ENCODE data around the gene ANKRD40. TPM values are rescaled to one million over a fixed set of nuclear protein-coding genes. Genes with fewer than 3 reads are reported as not detected.
A peak's percentile ranks its signal among the peaks of the same experiment; 100 is the strongest.
"Not testable (repeated sequence)": the region's sequence is repeated elsewhere in the genome, so short reads cannot be mapped to it uniquely, and the experiment has no call there.

The ANKRD40 gene
- total RNA-seq, 2 donors from 2014 or later, result 21.3 to 27.0 TPM

GRCh38 chr17:50728881-50729765 is 21.4 kb upstream of the ANKRD40 start:
- intact Hi-C loops (cut with DNase I), result no loop called here
- H3K36me3 ChIP-seq (replicated peaks in 1 of 2; ENCODE audit: insufficient read depth in 1 of 2, low read depth in 2 of 2), result no peaks in the 10 kb centered on the region
- 54 to 61% methylated on average over 5 of the region's 5 CpGs for whole genome bisulfite sequencing, 2 donors
- TF ChIP-seq POLR2A (IDR thresholded peaks at IDR 0.05), result no peak
- H3K27ac ChIP-seq, result no peak overlapping the region
- no peak overlapping the region for H3K4me3 ChIP-seq
- ATAC-seq (no peak), DNase-seq (no peak)
- no peaks in the 10 kb centered on the region for H3K27me3 ChIP-seq
- H3K9me3 ChIP-seq, result no peaks in the 10 kb centered on the region
- peaks cover 79% of the 10 kb centered on the region for H3K4me1 ChIP-seq

GRCh38 chr17:50728112-50728429 is 20.4 kb upstream of the ANKRD40 start:
- Histone ChIP-seq H3K27me3 (no peaks in the 10 kb centered on the region), H3K9me3 (no peaks in the 10 kb centered on the region), H3K27ac (no peak overlapping the region), H3K4me3 (no peak overlapping the region), H3K4me1 (peaks cover 90% of the 10 kb centered on the region), H3K36me3 (replicated peaks in 1 of 2; ENCODE audit: insufficient read depth in 1 of 2, low read depth in 2 of 2) (no peaks in the 10 kb centered on the region)
- TF ChIP-seq CTCF (IDR thresholded peaks at IDR 0.05) (no peak), POLR2A (IDR thresholded peaks at IDR 0.05) (no peak)
- WGBS, 2 donors, result 59 to 64% methylated on average over 2 of the region's 2 CpGs
- DNase-seq (no peak), ATAC-seq (no peak)
- intact Hi-C loops (cut with DNase I), result no loop called here

DNA sequence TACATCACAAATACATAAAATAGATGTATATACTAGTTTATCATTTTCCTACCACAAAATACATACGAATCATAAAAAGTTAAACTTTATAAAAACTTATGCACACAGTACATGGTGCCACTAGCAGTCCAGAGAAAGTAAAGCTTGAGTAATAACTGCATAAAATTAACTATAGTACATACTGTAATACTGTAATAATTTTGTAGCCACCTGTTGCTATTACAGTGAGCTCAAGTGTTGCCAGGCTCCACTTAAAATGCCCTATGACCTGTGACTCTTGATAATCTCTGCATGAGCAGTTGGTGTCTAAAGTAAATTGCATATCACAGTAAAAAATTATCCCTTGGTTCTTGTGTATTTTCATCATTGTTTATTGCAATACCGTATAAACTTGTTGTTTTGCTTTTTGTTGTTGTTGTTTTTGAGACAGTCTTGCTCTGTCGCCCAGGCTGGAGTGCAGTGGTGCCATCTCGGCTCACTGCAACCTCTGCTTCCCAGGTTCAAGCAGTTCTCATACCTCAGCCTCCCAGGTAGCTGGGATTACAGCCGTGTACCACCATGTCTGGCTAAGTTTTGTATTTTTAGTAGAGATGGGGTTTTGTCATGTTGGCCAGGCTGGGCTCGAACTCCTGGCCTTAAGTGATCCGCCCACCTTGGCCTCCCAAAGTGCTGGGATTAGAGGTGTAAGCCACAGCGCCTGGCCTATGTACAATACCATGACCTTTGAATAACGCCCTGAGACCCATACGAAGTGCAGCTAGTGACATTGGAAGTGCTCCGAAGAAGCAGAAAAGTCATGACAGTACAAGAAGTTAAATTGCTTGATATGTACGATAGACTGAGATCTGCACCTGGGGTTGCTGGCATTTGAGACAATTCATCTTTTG is 18.3 kb upstream of the ANKRD40 start:
- Histone ChIP-seq H3K9me3 (no peaks in the 10 kb centered on the region), H3K4me1 (peaks cover 91% of the 10 kb centered on the region), H3K36me3 (replicated peaks in 1 of 2; ENCODE audit: insufficient read depth in 1 of 2, low read depth in 2 of 2) (no peaks in the 10 kb centered on the region), H3K27me3 (no peaks in the 10 kb centered on the region), H3K27ac (peak overlapping the region in 2 of 4 donors; percentile 1 to 27), H3K4me3 (no peak overlapping the region)
- DNase-seq (no peak), ATAC-seq (no peak)
- 54% methylated on average over 12 of the region's 12 CpGs for WGBS, 2 donors
- TF ChIP-seq POLR2A (IDR thresholded peaks at IDR 0.05) (no peak), CTCF (IDR thresholded peaks at IDR 0.05) (no peak)
- intact Hi-C loops (cut with DNase I), result no loop called here

GRCh38 chr17:50724622-50725021 is 16.9 kb upstream of the ANKRD40 start:
- H3K36me3 ChIP-seq (replicated peaks in 1 of 2; ENCODE audit: insufficient read depth in 1 of 2, low read depth in 2 of 2); H3K9me3 ChIP-seq; H3K4me3 ChIP-seq; ATAC-seq; DNase-seq; H3K27me3 ChIP-seq; intact Hi-C loops (cut with DNase I); H3K27ac ChIP-seq: not testable (repeated sequence)
- peaks cover 78% of the 10 kb centered on the region for H3K4me1 ChIP-seq
- 88 to 89% methylated on average over 6 of the region's 6 CpGs for WGBS, 2 donors

- no peak for DNase-seq
- intact Hi-C loops (cut with DNase I), result no loop called here
- no peaks in the 10 kb centered on the region for H3K27me3 ChIP-seq
- H3K27ac ChIP-seq, result peak overlapping the region in 1 of 4 donors; percentile 40
- WGBS, 2 donors, result 10 to 24% methylated on average over 3 of the region's 3 CpGs
- H3K36me3 ChIP-seq (replicated peaks in 1 of 2; ENCODE audit: insufficient read depth in 1 of 2, low read depth in 2 of 2), result no peaks in the 10 kb centered on the region
- H3K4me1 ChIP-seq, result peaks cover 69% of the 10 kb centered on the region
- H3K9me3 ChIP-seq, result no peaks in the 10 kb centered on the region
- TF ChIP-seq CTCF (IDR thresholded peaks at IDR 0.05) (no peak), POLR2A (IDR thresholded peaks at IDR 0.05) (no peak)
- ATAC-seq, result no peak
- H3K4me3 ChIP-seq, result no peak overlapping the region
Observed at GRCh38 chr17:50722746-50723145, 15.0 kb upstream of the ANKRD40 start.
